ES-I3 (cell line): ENCODE measurements around the gene GALR2.

Experiments used
- H3K36me3 ChIP-seq: 2 replicates; pipeline ENCODE4 v1.6.1; 2013; ENCODE audit warnings: mild to moderate bottlenecking, low read length, control low read depth, moderate library complexity; ENCODE audit not compliant: insufficient read depth
- H3K4me1 ChIP-seq: 2 replicates; pipeline ENCODE4 v1.6.1; 2013; ENCODE audit warnings: mild to moderate bottlenecking, control low read depth, low read length; ENCODE audit not compliant: insufficient read depth
- H3K9ac ChIP-seq: 2 replicates; pipeline ENCODE4 v1.6.1; 2013; ENCODE audit warnings: low read depth, mild to moderate bottlenecking, low read length, moderate library complexity
- H3K9me3 ChIP-seq: 2 replicates; pipeline ENCODE4 v1.6.1; 2013; ENCODE audit warnings: mild to moderate bottlenecking, low read length, moderate library complexity; ENCODE audit not compliant: control insufficient read depth, insufficient read depth

Gene GALR2

GRCh38 chr17:76107509-76107908, 32.9 kb downstream of the GALR2 start:
- H3K9me3 ChIP-seq = no peaks in the 10 kb centered on the region
- no peaks in the 10 kb centered on the region for H3K36me3 ChIP-seq
- H3K9ac ChIP-seq = no peak overlapping the region
- peaks cover 12% of the 10 kb centered on the region for H3K4me1 ChIP-seq

- Histone ChIP-seq H3K4me1 (no peaks in the 10 kb centered on the region), H3K9ac (no peak overlapping the region), H3K9me3 (no peaks in the 10 kb centered on the region)
Observed at GRCh38 chr17:76111956-76112355, 37.4 kb downstream of the GALR2 start.

GRCh38 chr17:76115138-76115754, 40.7 kb downstream of the GALR2 start:
- H3K36me3 ChIP-seq = no peaks in the 10 kb centered on the region
- peaks cover 4% of the 10 kb centered on the region for H3K4me1 ChIP-seq
- H3K9me3 ChIP-seq = no peaks in the 10 kb centered on the region
- H3K9ac ChIP-seq = no peak overlapping the region

More at GRCh38 chr17:76111956-76112355, 37.4 kb downstream of the GALR2 start:
- H3K36me3 ChIP-seq = no peaks in the 10 kb centered on the region

- peaks cover 11% of the 10 kb centered on the region for H3K4me1 ChIP-seq
- H3K9me3 ChIP-seq = no peaks in the 10 kb centered on the region
- H3K9ac ChIP-seq = no peak overlapping the region
- H3K36me3 ChIP-seq = no peaks in the 10 kb centered on the region
Observed at GRCh38 chr17:76119409-76120371, 45.1 kb downstream of the GALR2 start.

- no peaks in the 10 kb centered on the region for H3K36me3 ChIP-seq
- no peak overlapping the region; the same call in 1 of the 2 replicates for H3K9ac ChIP-seq
- H3K9me3 ChIP-seq = no peaks in the 10 kb centered on the region
- H3K4me1 ChIP-seq = peaks cover 11% of the 10 kb centered on the region
Observed at GRCh38 chr17:76120658-76121008, 46.1 kb downstream of the GALR2 start.

GRCh38 chr17:76121932-76122430, 47.4 kb downstream of the GALR2 start:
- H3K36me3 ChIP-seq = no peaks in the 10 kb centered on the region
- H3K9me3 ChIP-seq = no peaks in the 10 kb centered on the region
- H3K9ac ChIP-seq = peak overlapping the region; percentile 46
- peaks cover 11% of the 10 kb centered on the region for H3K4me1 ChIP-seq

GRCh38 chr17:76122431-76123190, 48.0 kb downstream of the GALR2 start:
- Histone ChIP-seq H3K36me3 (no peaks in the 10 kb centered on the region), H3K9me3 (no peaks in the 10 kb centered on the region), H3K9ac (peak overlapping the region; percentile 46), H3K4me1 (peaks cover 11% of the 10 kb centered on the region)

- no peak overlapping the region for H3K9ac ChIP-seq
- no peaks in the 10 kb centered on the region for H3K36me3 ChIP-seq
- H3K4me1 ChIP-seq = peaks cover 11% of the 10 kb centered on the region
- H3K9me3 ChIP-seq = no peaks in the 10 kb centered on the region
Observed at GRCh38 chr17:76123191-76123499, 48.6 kb downstream of the GALR2 start.

- Histone ChIP-seq H3K9ac (no peak overlapping the region), H3K36me3 (no peaks in the 10 kb centered on the region), H3K4me1 (peaks cover 11% of the 10 kb centered on the region), H3K9me3 (no peaks in the 10 kb centered on the region)
Observed at GRCh38 chr17:76123749-76124581, 49.4 kb downstream of the GALR2 start.

GRCh38 chr17:76124582-76125390, 50.2 kb downstream of the GALR2 start:
- no peak overlapping the region for H3K9ac ChIP-seq
- no peaks in the 10 kb centered on the region for H3K36me3 ChIP-seq
- H3K4me1 ChIP-seq = peaks cover 11% of the 10 kb centered on the region
- H3K9me3 ChIP-seq = no peaks in the 10 kb centered on the region

GRCh38 chr17:76125391-76125675, 50.8 kb downstream of the GALR2 start:
- Histone ChIP-seq H3K9me3 (no peaks in the 10 kb centered on the region), H3K36me3 (no peaks in the 10 kb centered on the region), H3K9ac (no peak overlapping the region), H3K4me1 (peaks cover 9% of the 10 kb centered on the region)

GRCh38 chr17:76125922-76126321, 51.3 kb downstream of the GALR2 start:
- no peaks in the 10 kb centered on the region for H3K36me3 ChIP-seq
- no peaks in the 10 kb centered on the region for H3K9me3 ChIP-seq
- H3K4me1 ChIP-seq = peaks cover 9% of the 10 kb centered on the region; the same call in 1 of the 2 replicates
- H3K9ac ChIP-seq = no peak overlapping the region
